ENCODE data around the gene CCNF.

The CCNF gene

DNA sequence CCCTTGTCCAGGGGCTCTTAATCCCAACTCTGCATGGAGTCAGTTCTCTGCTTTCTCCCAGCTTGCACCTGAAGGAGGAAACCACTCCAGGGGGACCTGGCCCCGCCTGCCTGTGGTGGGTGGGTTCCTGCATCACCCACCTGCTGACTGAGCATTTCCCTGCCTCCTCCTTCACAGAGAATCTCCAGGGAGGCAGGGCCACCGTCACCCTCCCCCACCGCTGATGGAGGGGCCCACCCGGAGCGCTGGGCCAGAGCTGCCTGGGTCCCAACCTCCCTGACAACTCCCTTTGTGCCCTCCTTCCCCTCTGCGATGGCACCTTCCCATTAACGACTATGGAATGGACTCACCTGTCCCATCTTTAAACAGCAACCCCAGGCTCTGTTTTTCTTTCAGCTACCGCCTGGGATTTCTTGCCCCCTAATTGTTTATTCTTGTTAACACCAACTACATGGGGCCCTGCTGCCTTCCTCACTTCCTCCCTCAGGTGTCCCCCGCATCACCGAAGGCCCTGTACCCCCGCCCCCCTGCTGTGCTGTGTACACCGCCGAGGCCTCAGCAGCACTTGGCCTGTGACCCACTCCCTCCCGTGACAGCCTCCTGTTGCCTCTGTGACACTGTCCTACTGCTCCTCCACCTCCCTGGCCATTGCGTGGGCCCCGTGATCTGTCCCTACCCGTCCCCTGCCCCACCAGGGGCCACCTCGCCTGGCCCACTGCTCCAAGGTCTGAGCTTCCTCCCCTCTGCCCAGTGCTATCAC lies 29.8 kb downstream of the CCNF start:
- DNase-seq, result no peak

DNA sequence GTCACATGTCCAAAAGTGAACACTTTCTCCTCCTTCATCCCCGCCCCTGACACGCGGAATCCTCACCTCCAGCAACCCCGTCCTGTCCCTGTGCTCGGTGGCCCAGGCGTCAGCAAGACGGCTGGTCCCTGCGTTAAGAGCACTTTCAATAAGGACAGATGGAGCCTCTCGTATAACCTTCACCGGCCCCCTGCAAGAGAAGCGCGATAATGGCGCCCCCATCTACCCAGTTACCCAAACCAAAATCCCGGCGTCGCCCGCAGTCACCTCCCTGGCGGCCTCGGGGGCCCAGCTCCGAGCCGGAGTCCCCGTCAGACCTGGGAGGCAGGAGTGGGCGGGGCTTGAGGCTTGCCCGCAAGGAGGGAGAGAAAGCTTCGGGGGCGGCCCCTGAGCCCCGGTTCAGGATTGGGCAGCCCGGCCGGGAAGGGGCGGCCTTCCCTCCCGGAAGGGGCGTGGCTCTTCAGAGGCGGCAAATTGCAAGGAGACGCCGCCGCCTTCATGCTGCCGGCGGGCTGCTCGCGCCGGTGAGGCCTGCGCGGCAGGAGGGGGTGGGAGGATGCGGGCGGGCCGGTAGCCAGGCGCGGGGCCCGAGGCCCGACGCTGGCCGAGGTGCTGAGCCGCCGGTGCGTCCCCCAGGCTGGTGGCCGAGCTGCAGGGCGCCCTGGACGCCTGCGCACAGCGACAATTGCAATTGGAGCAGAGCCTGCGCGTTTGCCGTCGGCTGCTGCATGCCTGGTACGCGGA lies 30.6 kb downstream of the CCNF start, which contains the start of gene TEDC2:
TEDC2 (plus strand) TSS at position 463 of the 744 bp plus-strand sequence; CDS start at position 499, 36 bp downstream.
- no peak for DNase-seq

DNA sequence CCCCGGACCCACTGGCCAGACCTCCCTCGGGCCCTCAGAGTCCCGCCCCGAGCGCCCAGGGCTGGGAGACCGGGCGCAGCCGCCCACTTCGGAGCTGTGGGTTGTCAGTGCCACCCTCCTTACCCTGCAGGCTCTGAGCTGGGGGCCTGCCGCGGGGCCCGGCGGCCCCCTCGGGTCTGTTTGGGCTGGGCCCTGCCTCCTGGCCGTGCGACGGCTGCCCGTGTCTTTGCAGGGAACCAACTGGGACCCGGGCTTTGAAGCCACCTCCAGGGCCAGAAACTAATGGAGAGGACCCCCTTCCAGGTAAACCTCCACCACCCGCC lies 31.1 kb downstream of the CCNF start:
- DNase-seq, result no peak

DNA sequence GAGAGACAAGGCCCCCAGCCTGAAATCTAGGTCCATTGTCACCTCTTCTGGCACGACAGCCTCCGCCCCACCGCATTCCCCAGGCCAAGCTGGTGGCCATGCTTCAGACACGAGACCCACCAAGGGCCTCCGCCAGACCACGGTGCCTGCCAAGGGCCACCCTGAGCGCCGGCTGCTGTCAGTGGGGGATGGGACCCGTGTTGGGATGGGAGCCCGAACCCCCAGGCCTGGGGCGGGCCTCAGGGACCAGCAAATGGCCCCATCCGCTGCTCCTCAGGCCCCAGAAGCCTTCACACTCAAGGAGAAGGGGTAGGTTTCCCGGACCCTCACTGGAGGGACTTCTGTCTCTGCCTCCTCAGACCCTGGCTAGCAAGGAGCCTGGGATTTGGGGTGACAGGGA lies 31.7 kb downstream of the CCNF start:
- DNase-seq, result no peak

DNA sequence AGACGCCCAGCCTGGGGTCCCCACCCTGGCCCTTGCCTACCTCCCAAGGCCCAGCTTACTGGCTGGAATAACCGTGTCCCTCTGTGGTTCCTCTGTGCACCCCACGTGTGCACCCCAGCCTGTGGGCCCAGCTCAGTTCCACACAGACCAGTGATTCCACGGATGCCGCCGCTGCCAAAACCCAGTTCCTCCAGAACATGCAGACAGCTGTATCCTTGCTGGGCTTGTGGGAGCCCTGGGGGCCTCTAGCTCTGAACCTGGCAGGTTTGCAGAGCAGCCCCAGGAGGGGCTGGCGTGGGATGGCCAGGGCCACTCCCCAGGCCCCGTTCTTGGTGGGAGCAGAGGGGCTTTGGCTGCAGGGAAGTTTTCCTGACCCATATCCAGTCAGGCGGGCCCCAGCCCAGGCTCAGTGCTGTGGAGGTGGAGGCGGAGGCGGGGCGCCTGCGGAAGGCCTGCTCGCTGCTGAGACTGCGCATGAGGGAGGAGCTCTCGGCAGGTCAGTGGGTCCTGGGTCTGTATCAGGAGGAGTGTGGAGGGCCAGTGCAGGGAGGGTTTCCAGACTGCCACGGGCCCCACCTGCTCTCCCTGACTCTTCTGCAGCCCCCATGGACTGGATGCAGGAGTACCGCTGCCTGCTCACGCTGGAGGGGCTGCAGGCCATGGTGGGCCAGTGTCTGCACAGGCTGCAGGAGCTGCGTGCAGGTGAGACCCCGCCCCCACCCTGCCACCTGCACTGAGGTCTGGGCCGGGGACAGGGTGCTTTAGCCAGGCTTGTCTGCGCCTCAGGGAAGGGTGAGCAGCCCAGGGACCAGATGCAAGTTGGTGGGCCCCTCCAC lies 33.0 kb downstream of the CCNF start:
- DNase-seq, result no peak

DNA sequence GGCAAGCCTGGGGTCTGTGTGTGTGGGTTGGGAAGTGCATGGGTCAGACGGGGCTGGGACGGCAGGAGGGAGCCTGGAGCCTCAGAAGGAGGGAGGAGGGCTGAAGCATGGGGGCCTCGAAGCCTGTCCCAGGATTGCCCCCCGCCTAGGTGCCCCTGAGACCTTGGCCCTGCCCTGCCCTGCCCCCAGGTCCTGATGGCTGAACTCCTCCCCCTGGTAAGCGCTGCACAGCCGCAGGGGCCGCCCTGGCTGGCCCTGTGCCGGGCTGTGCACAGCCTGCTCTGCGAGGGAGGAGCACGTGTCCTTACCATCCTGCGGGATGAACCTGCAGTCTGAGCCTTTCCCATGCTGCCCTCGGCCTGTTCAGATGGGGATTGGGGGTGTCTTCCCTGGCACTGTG lies 35.1 kb downstream of the CCNF start:
- DNase-seq, result no peak

DNA sequence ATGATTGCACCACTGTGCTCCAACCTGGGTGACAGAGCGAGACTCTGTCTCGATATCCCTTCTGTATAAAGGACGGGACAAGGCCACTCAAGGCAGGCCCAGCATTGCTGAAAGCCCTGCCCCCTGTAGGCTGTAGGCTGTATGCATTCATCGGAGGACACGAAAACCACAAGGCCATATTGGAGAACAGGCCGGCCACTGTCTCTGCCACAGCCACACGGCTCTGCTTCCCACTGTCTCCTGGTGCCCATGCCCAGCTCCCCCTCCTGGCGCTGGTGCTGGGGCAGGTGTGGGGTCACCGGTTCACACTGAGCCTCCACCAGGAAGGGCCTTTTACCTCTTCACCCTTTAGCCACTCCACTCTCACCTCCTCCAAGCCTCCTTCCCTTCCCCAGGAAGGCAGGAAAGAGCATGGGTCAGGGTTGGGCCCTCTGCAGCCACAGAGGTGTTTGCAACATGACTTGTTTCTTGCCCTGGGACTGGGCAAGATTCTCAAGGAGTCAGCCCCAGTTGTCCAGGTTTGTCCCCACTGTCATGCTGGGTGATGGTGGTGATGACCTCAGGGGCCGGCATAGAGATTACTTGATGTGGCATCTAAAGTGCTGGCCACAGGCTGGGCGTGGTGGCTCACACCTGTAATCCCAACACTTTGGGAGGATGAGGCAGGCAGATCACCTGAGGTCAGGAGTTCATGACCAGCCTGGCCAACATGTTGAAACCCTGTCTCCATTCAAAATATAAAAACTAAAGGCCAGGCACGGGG lies 36.6 kb downstream of the CCNF start:
- DNase-seq, result no peak

DNA sequence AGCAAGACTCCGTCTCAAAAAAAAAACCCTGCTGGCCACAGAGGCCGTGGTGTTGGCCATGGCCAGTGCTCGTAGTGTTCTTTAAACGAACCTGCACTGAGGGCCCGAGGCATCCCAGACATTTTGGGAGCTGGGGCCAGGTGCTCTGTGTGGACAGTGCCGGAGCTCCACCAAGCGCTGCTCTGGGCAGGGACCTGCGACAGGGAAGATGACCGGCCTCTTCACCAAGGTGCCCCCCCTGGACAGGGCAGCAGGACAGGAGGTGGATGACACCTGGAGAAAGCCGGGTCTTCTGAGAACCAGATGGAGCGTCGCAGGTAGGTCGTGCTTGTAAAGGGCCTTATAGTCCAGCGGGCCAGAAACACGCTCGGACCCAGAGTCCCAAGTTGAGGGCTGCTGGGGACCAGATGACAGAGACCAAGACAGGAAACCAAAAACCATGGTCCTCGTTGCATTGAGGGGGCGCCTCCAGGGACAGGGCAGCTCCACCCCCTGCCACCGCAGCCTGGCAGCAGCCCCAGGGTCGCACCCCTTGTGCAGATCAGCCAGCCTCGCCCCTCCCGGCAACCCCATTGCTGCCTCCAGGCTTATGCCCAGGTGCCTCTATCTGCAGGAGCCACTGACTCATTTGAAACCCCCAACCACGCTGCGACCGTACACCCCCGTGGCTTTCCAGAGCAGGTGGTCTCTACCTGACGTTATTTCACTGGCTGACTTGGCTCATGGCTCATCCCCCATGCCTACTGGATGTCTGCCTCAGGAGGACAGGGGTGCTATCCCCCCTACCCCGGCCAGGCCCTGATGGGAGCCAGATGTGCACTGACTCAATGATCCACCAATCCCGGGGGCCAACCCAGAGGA lies 37.6 kb downstream of the CCNF start:
- no peak for DNase-seq

DNA sequence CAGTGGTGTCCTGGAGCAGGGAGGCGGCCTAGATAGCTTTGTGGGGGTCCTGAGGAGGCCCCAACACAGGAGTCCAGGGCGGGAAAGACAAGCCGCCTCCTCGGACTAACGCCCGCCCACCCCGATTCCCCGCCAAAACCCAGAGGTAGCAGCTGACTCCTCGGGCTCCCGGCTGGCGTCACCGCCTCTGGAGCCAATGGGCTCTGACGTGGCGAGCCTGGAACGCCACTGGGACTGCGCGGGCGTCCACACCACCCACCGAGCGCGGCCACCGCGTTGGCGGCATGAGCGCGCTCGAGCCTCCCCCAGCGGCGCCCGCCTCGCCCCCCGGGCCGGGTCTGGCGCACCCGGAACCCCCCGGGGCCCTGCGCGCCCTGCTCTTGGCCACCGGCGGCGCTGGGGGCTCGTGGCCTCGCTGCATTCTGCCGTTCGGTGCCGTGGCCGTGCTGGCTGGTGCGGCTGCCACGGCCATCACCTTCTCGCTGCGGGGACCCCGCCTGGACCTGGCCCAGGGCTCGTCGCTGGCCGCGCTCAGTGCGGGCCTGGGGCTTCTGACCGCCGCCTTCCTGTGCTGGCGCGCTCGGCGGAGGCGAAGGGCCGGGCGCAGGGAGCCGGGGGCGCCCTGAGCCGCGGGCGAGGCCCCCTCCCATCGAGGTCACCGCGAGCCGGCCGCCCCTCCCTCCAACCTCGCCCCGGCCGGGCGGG lies 38.4 kb downstream of the CCNF start:
- no peak for DNase-seq

DNA sequence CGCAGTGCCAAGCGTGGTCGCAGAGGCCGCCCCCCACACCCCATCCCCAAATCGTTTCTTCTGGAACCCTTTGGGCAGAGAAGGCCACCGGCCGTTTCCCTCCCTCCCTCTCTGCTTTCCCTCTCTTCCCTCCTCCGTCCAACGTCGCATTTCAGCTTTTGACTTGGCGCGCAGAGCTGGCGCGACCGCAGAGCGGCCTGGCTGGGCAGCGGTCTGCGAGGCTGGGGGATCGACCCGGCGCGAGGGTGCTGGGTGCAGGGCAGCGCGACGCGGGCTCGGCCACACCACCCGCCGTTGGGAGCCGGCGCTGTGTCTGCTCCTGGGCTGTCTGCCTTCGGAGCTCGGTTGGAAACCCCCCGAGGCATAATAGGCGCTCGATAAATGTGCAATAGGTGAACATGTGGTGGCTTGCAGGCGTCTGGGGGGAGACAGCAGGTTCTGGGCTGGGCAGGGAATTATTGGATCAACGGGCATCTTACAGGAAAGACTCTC lies 39.0 kb downstream of the CCNF start:
- DNase-seq, result no peak

DNA sequence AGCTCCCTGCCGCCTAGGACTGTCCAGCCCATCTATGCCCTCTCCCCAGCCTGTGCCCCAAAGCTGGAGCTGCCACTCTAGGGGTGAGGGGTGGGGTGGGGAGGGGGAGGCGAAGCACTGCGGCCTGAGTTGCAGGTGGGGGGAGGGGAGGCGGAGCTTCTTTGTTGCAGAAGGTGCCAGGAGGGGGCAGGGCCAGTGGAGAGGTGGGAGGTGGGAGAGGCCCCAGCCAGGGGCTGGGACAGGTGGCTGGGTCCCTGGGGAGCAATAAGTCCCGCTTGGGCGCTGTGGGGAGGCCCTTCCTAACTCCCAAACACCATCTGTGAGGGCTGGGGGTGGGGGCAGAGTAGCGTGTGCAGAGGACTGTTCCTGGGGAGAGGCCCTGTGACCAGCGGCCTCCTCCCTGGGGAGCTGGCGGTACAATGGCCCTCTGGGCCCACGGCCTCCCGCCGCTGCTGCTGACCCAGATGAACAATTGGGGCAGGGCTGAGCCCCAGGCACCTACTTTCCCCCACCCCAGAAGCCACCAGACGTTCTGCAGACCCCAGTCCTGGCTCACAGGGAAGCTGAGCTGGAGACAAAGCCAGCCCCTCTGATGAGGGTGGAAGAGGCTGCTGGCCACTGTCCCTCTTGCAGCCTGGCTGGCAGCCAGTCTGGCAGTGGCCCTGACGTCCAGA lies 39.6 kb downstream of the CCNF start:
- DNase-seq, result no peak

DNA sequence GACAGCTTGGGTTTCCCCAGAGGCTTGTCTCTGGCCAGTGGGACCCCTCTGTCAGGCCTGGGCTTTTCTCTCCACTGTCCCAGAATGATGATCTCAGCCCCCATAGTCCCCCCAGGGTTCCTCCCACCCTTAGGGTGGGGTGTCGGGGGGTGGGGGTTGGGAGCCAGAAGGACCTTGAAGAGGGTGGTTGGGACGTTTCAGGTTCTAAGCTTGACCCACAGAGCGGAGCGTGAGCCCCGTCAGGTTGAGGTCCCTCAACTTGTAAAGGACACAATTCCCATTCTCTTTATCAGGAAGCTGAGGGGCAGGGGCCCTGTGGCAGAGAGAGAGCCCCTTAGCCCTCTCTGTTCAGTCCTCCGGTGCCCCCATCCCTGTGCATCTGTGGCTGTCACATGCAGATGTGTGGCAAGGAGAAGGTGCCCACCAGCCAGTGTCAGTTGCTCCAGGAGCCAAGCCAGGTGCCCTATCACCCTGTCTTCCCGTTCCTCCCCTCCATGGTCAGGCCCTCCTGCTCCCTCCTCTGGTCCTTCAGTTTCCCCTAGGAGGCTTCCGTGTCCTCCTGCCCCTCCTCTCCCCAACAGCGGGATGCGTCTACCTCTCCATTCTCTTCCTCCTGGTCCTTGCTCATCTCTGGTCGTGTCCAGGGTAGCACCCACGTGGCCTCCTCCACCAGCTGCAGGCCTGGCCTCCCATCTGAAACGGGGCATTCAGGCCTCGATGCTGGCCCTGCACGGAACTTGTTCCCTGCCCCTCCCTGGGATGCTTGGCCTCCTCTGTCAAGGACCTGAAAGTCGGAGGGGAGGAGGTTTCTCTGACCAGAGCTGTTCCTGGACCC lies 40.4 kb downstream of the CCNF start:
- DNase-seq, result no peak

DNA sequence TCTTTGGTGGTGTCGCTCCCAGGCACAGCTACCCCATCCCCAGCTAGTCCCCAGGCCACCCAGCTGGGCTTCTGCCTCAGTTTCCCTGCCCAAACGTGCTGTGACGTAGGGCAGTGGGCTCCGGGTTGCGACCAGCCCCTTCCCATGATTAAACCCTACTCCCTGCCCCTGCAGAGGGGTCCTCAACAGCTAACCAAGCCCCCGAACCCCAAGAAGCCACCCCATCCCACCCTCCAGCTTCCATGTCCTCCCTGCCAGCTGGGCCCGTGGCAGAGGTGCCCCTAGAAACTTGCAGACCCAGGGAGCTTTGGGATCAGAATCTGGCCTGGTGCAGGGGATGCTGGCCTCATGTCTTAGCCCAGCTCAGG lies 41.0 kb downstream of the CCNF start:
- DNase-seq, result no peak

DNA sequence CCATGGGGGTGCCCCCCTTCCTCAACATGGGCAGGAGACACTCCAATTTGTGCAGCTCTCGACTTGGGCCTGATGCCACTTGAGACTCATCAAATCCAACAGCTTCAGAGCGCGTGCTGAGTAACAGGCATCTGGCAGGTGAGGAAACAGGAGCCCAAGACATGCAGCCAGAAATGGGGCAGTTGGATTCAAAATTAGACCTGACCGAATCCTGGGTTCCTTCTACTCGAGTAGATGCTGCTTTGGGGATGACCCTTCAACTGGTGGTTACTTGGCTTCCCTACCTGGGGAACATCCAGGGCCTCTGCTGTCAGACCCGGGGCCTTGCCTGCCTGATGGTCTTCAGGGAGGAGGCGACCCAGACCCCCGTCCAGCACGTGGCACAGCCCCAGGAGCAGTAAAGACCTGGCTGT lies 41.4 kb downstream of the CCNF start:
- DNase-seq, result no peak

DNA sequence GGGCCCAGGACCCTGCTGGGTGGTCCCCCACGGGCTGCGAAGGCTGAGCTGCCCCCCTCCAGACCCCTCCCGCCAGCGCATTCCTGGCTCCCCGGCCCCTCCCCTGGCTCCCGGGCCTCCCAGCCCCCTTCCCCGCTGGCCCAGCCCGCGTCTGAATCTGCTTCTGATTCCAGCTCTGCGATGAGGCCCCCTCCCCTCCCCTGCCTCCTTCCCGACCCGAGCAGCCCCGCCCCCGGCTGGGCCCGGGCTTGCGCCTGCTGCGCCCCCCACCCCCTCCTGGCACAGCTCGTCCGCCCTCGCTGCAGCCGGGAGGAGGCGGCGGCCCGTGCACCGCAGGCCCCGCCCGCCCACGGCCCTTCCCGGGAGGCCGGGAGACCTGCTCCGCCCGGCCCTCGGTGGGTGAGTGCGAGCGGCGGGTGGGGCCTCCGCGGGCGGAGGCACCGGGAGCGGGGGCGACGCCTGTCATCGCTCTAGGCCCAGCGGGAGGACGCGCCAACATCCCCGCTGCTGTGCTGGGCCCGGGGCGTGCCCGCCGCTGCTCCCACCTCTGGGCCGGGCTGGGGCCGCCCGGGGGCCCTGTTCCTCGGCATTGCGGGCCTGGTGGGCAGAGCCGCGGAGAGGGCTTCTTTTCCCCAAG lies 41.9 kb downstream of the CCNF start, which contains the start of gene NTN3:
NTN3 (plus strand) TSS at position 282 of the 637 bp plus-strand sequence. CDS start 405 bp downstream, outside the sequence.
- no peak for DNase-seq

DNA sequence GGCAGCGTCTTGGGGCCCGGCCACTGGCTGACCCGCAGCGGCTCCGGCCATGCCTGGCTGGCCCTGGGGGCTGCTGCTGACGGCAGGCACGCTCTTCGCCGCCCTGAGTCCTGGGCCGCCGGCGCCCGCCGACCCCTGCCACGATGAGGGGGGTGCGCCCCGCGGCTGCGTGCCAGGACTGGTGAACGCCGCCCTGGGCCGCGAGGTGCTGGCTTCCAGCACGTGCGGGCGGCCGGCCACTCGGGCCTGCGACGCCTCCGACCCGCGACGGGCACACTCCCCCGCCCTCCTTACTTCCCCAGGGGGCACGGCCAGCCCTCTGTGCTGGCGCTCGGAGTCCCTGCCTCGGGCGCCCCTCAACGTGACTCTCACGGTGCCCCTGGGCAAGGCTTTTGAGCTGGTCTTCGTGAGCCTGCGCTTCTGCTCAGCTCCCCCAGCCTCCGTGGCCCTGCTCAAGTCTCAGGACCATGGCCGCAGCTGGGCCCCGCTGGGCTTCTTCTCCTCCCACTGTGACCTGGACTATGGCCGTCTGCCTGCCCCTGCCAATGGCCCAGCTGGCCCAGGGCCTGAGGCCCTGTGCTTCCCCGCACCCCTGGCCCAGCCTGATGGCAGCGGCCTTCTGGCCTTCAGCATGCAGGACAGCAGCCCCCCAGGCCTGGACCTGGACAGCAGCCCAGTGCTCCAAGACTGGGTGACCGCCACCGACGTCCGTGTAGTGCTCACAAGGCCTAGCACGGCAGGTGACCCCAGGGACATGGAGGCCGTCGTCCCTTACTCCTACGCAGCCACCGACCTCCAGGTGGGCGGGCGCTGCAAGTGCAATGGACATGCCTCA lies 42.6 kb downstream of the CCNF start:
- DNase-seq, result no peak

DNA sequence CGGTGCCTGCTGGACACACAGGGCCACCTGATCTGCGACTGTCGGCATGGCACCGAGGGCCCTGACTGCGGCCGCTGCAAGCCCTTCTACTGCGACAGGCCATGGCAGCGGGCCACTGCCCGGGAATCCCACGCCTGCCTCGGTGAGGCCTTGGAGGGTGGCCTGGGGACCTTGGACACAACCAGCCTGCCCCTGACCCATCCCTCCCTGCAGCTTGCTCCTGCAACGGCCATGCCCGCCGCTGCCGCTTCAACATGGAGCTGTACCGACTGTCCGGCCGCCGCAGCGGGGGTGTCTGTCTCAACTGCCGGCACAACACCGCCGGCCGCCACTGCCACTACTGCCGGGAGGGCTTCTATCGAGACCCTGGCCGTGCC lies 43.2 kb downstream of the CCNF start:
- DNase-seq, result no peak

DNA sequence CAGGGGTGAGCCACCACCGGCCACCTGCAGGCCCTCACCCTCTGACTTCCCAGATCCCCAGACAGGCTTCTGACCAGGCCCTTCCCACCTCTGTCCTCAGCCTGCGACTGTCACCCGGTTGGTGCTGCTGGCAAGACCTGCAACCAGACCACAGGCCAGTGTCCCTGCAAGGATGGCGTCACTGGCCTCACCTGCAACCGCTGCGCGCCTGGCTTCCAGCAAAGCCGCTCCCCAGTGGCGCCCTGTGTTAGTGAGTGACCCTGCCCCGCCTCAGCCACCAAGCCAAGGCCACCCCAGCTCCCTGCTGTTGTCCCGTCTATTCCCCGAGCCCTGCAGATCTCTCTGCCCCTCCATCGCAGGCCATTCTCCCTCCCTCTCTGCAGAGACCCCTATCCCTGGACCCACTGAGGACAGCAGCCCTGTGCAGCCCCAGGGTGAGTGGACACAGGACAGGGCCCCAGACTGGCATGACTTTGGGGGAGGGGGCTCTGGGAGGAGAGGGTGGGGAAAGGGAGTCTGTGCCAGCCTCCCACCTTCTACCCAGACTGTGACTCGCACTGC lies 43.7 kb downstream of the CCNF start:
- DNase-seq, result no peak
